RWPE1 (cell line): ENCODE measurements around the gene ABI2.

Source experiments
- CTCF ChIA-PET: fragments of 350-600 bp; sonication (Branson Sonifier 250); formaldehyde crosslinking; extraction: SDS; loops from one replicate; lab custom pipeline; 2021; lab: Yijun Ruan, JAX
- POLR2A ChIA-PET: fragments of 400-600 bp; formaldehyde crosslinking; extraction: SDS; loops from one replicate; lab custom pipeline; 2020; ENCODE audit warnings: antibody characterized with exemption; ENCODE audit not compliant: low non-redundant PET; lab: Yijun Ruan, JAX
- DNase-seq: peaks from one replicate; pipeline ENCODE4 v3.0.0; 2012; ENCODE audit warnings: low spot score
- H3K27ac ChIP-seq: fragments of 450-650 bp; 2 replicates; pipeline ENCODE4 v1.5.1; 2017
- CTCF ChIP-seq: fragments of 450-650 bp; conservative IDR thresholded peaks from 2 replicates; pipeline ENCODE4 v1.5.1; 2017; ENCODE audit warnings: low read depth, mild to moderate bottlenecking

Gene ABI2

GRCh38 chr2:203470371-203470770 lies 142.2 kb downstream of the ABI2 start:
- ChIA-PET CTCF (interaction anchor here (0.8 kb wide), 1 partner anchor 439 kb away, joined by 3 read pairs; no protein-coding TSS in a partner anchor), POLR2A (no interaction called here)
- H3K27ac ChIP-seq, result no peak overlapping the region
- no peak for DNase-seq
- TF ChIP-seq CTCF, result no peak

- no peak for TF ChIP-seq CTCF
- POLR2A ChIA-PET, result no interaction called here
- no peak for DNase-seq
- CTCF ChIA-PET, result no interaction called here
- no peak overlapping the region for H3K27ac ChIP-seq
Observed at GRCh38 chr2:203471323-203471722, 143.1 kb downstream of the ABI2 start.

GRCh38 chr2:203476881-203477280 lies 148.7 kb downstream of the ABI2 start:
- ChIA-PET CTCF (interaction anchor here (0.6 kb wide), 1 partner anchor 11 kb away, joined by 5 read pairs; no protein-coding TSS in a partner anchor), POLR2A (no interaction called here)
- DNase-seq, result no peak
- no peak for TF ChIP-seq CTCF
- H3K27ac ChIP-seq, result no peak overlapping the region

GRCh38 chr2:203480623-203481022 lies 152.4 kb downstream of the ABI2 start:
- no peak for TF ChIP-seq CTCF
- H3K27ac ChIP-seq, result no peak overlapping the region
- ChIA-PET POLR2A (no interaction called here), CTCF (no interaction called here)
- no peak for DNase-seq

GRCh38 chr2:203484266-203485112 lies 156.3 kb downstream of the ABI2 start:
- TF ChIP-seq CTCF, result peak; percentile 61
- POLR2A ChIA-PET, result no interaction called here
- DNase-seq, result no peak
- CTCF ChIA-PET, result interaction anchor here (0.6 to 0.8 kb wide), 4 partner anchors 88 to 335 kb away, joined by 3 to 4 read pairs (median 3); no protein-coding TSS in a partner anchor
- no peak overlapping the region for H3K27ac ChIP-seq

- no peak overlapping the region for H3K27ac ChIP-seq
- ChIA-PET POLR2A (no interaction called here), CTCF (interaction anchor here (1.2 kb wide), 1 partner anchor 326 kb away, joined by 4 read pairs; no protein-coding TSS in a partner anchor)
- no peak for TF ChIP-seq CTCF
- no peak for DNase-seq
Observed at GRCh38 chr2:203489531-203489930, 161.3 kb downstream of the ABI2 start.
